ENCODE data around the gene OGFOD3. TPM values are rescaled to one million over a fixed set of nuclear protein-coding genes. Genes with fewer than 3 reads are reported as not detected.
"Not testable (repeated sequence)": the region's sequence is repeated elsewhere in the genome, so short reads cannot be mapped to it uniquely, and the experiment has no call there.

The OGFOD3 gene
- total RNA-seq, 4 donors from 2014 or later: 13.0 to 33.5 (median 20.0) TPM

- 49% methylated on average over 9 of the region's 18 CpGs for WGBS
- TF ChIP-seq POLR2AphosphoS5 (IDR thresholded peaks at IDR 0.05): no peak
- TF ChIP-seq EP300 (IDR thresholded peaks at IDR 0.05): no peak
- TF ChIP-seq CTCF (IDR thresholded peaks at IDR 0.05): no peak
- no peak for TF ChIP-seq POLR2A (IDR thresholded peaks at IDR 0.05)
Observed at GRCh38 chr17:82383411-82383810, 35.0 kb downstream of the OGFOD3 start.

GRCh38 chr17:82382933-82383255 lies 35.5 kb downstream of the OGFOD3 start:
- no peaks in the 10 kb centered on the region for H3K9me3 ChIP-seq
- H3K4me1 ChIP-seq: peaks cover 42% of the 10 kb centered on the region
- DNase-seq (ENCODE audit: low spot score in 2 of 2): no peak
- WGBS: 82% methylated on average over 3 of the region's 11 CpGs
- H3K36me3 ChIP-seq: no peaks in the 10 kb centered on the region
- no peak overlapping the region for H3K4me3 ChIP-seq
- no peak for TF ChIP-seq POLR2AphosphoS5 (IDR thresholded peaks at IDR 0.05)
- no peak for TF ChIP-seq CTCF (IDR thresholded peaks at IDR 0.05)
- no peak for TF ChIP-seq EP300 (IDR thresholded peaks at IDR 0.05)
- TF ChIP-seq POLR2A (IDR thresholded peaks at IDR 0.05): no peak
- no peak overlapping the region for H3K27ac ChIP-seq
- H3K27me3 ChIP-seq: peaks cover 74% of the 10 kb centered on the region

More at GRCh38 chr17:82383411-82383810, 35.0 kb downstream of the OGFOD3 start:
- H3K27me3 ChIP-seq: peaks cover 68% of the 10 kb centered on the region
- peaks cover 42% of the 10 kb centered on the region for H3K4me1 ChIP-seq
- H3K27ac ChIP-seq: no peak overlapping the region
- no peak for DNase-seq (ENCODE audit: low spot score in 2 of 2)
- H3K9me3 ChIP-seq: no peaks in the 10 kb centered on the region
- H3K36me3 ChIP-seq: no peaks in the 10 kb centered on the region
- no peak overlapping the region for H3K4me3 ChIP-seq

GRCh38 chr17:82382220-82382932 lies 36.0 kb downstream of the OGFOD3 start:
- H3K4me3 ChIP-seq; H3K27ac ChIP-seq; DNase-seq (ENCODE audit: low spot score in 2 of 2); H3K9me3 ChIP-seq; H3K36me3 ChIP-seq: not testable (repeated sequence)
- WGBS: 80% methylated on average over 18 of the region's 21 CpGs
- peaks cover 76% of the 10 kb centered on the region for H3K27me3 ChIP-seq
- peaks cover 40% of the 10 kb centered on the region for H3K4me1 ChIP-seq

- WGBS: 63% methylated on average over 10 of the region's 10 CpGs
- not testable (repeated sequence) for H3K9me3 ChIP-seq; H3K4me3 ChIP-seq; H3K27ac ChIP-seq; DNase-seq (ENCODE audit: low spot score in 2 of 2); H3K36me3 ChIP-seq
- Histone ChIP-seq H3K27me3 (peaks cover 70% of the 10 kb centered on the region), H3K4me1 (peaks cover 33% of the 10 kb centered on the region)
Observed at GRCh38 chr17:82381703-82382009, 36.7 kb downstream of the OGFOD3 start.

GRCh38 chr17:82380860-82381702 lies 37.3 kb downstream of the OGFOD3 start:
- no peak for DNase-seq (ENCODE audit: low spot score in 2 of 2)
- Histone ChIP-seq H3K36me3 (no peaks in the 10 kb centered on the region), H3K4me3 (no peak overlapping the region), H3K9me3 (no peaks in the 10 kb centered on the region), H3K4me1 (peaks cover 30% of the 10 kb centered on the region), H3K27me3 (peaks cover 71% of the 10 kb centered on the region), H3K27ac (no peak overlapping the region)
- TF ChIP-seq EP300 (IDR thresholded peaks at IDR 0.05) (no peak), POLR2A (IDR thresholded peaks at IDR 0.05) (no peak), POLR2AphosphoS5 (IDR thresholded peaks at IDR 0.05) (no peak), CTCF (IDR thresholded peaks at IDR 0.05) (no peak)
- 56% methylated on average over 23 of the region's 23 CpGs for WGBS

GRCh38 chr17:82378741-82379021 lies 39.7 kb downstream of the OGFOD3 start:
- Histone ChIP-seq H3K36me3 (no peaks in the 10 kb centered on the region), H3K27me3 (peaks cover 78% of the 10 kb centered on the region), H3K4me3 (no peak overlapping the region), H3K27ac (no peak overlapping the region), H3K4me1 (peaks cover 12% of the 10 kb centered on the region), H3K9me3 (no peaks in the 10 kb centered on the region)
- WGBS: 48% methylated on average over 9 of the region's 10 CpGs
- no peak for DNase-seq (ENCODE audit: low spot score in 2 of 2)
- TF ChIP-seq POLR2A (IDR thresholded peaks at IDR 0.05) (no peak), POLR2AphosphoS5 (IDR thresholded peaks at IDR 0.05) (no peak), EP300 (IDR thresholded peaks at IDR 0.05) (no peak), CTCF (IDR thresholded peaks at IDR 0.05) (no peak)

Data from suprapubic skin (tissue), 4 donors.